ENCODE measurements around the gene PERCC1.

PERCC1 gene

DNA sequence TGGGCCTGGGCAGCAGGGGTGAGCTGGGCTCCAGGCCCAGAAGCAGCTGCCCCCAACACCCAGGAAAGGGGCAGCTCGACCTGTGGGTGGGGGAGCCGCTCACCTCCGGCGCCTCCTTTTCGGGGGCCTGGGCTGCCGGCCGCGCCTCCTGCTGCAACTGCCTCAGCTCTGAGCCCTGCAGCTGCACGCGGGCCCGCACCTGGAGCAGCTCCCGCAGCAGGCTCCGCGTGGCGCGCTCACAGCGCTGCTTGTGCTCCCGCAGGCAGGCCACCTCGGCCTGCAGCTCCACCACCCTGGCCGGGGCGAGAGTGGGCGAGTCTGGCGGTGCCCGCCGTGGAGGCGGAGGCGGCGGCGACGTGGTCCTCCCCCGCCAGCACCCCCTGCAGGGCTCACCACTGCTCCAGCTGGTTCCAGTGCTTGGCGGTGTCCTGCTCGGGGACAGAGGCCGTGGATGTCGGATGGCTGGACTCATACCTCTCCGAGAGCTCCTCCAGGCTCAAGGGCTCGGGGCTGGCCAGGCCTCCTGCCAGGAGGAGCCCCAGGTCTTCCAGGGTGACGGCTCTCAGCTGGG lies 12.6 kb downstream of the PERCC1 start:
- no peak overlapping the region for H3K27ac ChIP-seq
- H3K36me3 ChIP-seq, result peaks cover 10% of the 10 kb centered on the region
- TF ChIP-seq, protein P1, sequence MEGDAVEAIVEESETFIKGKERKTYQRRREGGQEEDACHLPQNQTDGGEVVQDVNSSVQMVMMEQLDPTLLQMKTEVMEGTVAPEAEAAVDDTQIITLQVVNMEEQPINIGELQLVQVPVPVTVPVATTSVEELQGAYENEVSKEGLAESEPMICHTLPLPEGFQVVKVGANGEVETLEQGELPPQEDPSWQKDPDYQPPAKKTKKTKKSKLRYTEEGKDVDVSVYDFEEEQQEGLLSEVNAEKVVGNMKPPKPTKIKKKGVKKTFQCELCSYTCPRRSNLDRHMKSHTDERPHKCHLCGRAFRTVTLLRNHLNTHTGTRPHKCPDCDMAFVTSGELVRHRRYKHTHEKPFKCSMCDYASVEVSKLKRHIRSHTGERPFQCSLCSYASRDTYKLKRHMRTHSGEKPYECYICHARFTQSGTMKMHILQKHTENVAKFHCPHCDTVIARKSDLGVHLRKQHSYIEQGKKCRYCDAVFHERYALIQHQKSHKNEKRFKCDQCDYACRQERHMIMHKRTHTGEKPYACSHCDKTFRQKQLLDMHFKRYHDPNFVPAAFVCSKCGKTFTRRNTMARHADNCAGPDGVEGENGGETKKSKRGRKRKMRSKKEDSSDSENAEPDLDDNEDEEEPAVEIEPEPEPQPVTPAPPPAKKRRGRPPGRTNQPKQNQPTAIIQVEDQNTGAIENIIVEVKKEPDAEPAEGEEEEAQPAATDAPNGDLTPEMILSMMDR (IDR thresholded peaks at IDR 0.05; ENCODE audit: low read depth, low read length), result no peak
- H3K9me3 ChIP-seq (ENCODE audit: severe bottlenecking), result no peaks in the 10 kb centered on the region
- H3K4me3 ChIP-seq (ENCODE audit: low read depth, low read length), result no peak overlapping the region
- no peak for DNase-seq
- no peaks in the 10 kb centered on the region for H3K27me3 ChIP-seq (ENCODE audit: insufficient read depth, low read depth, severe bottlenecking)

DNA sequence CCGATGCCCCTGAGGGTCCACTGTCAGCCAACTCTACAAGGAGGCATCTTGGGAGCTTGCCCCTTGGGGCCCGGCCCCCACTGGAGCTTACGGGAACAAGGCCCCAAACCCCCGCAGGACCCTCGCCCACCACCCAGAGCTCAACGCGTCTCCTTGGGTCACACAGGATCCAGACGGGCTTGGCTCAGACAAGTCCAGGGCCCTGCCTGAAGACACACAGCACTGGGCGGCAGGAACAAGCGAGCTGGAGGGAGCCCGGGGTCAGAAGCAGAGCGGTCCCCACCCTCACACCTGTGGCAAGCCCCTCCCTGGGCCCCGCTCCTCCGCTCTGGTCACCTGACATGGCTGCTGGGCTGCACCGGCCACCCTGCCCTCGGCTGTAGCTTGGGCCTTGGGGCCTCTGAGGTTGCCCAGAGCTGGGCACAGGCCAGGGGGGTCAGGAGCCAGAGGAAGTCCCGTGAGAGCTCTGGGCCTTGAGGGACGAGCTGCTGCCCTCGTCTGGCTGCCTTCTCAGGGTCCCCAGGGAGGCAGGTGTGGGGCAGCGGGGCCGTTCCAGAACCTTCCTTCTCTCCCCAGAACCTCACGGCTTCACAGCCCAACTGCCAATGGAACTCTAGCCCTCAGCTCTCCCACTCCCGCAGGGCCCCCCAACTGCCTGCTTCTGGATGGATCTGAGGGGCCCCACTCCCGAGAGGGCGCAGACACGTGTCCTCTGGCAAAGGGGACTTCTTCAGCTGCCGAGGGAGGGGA lies 13.3 kb downstream of the PERCC1 start, which contains the start of gene CCDC154:
TSS of gene CCDC154 (minus strand) at position 577 of the 750 bp plus-strand sequence. CDS start at position 343, 234 bp downstream.
- H3K27ac ChIP-seq, result no peak within 1 kb of the TSS
- TF ChIP-seq, protein P1 (IDR thresholded peaks at IDR 0.05; ENCODE audit: low read depth, low read length), result no peak
- peaks cover 10% of the 10 kb centered on the region for H3K36me3 ChIP-seq
- H3K9me3 ChIP-seq (ENCODE audit: severe bottlenecking), result no peaks in the 10 kb centered on the region
- no peaks in the 10 kb centered on the region for H3K27me3 ChIP-seq (ENCODE audit: insufficient read depth, low read depth, severe bottlenecking)
- H3K4me3 ChIP-seq (ENCODE audit: low read depth, low read length), result no peak within 1 kb of the TSS
- no peak for DNase-seq

DNA sequence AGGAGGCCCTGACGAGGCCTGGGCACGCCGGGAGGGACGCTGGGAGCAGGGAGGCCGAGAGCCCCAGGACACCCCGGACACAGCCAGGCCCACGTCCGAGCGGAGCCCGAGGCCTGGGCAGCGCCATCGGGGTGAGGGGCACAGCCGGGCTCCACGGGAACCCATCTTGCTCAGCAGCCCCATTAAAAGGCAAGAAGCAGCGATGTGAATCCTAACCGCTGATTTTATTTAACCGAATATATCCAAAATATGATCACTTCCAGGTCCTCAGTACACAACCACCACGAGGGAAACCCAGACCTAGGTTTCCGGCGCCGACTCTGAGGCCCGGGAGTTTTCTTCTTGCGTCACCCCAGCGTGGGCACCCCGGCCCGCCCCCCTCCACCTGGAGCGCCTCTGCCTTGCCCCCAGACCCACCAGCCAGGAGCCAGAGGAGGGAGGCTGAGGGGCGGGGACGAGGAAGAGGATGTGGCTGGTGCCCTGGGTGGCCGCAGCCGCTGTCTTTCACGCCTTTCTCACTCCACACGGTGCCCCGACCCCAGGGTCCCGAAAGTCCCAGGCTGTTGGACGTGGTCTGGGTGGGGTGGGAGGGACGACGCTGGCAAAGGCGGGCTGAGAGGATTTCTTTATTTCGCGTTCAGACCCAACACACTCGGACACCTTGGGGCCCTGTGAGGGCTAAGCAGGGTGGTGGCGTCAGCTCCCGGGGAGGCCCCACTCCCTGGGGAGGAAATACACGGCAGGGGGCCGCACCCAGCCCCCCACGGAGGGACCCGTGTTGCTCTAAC lies 14.0 kb downstream of the PERCC1 start:
- peaks cover 14% of the 10 kb centered on the region for H3K36me3 ChIP-seq
- TF ChIP-seq, protein P1 (IDR thresholded peaks at IDR 0.05; ENCODE audit: low read depth, low read length), result no peak
- no peaks in the 10 kb centered on the region for H3K9me3 ChIP-seq (ENCODE audit: severe bottlenecking)
- DNase-seq, result no peak
- H3K27ac ChIP-seq, result no peak overlapping the region
- H3K4me3 ChIP-seq (ENCODE audit: low read depth, low read length), result no peak overlapping the region
- H3K27me3 ChIP-seq (ENCODE audit: insufficient read depth, low read depth, severe bottlenecking), result no peaks in the 10 kb centered on the region

DNA sequence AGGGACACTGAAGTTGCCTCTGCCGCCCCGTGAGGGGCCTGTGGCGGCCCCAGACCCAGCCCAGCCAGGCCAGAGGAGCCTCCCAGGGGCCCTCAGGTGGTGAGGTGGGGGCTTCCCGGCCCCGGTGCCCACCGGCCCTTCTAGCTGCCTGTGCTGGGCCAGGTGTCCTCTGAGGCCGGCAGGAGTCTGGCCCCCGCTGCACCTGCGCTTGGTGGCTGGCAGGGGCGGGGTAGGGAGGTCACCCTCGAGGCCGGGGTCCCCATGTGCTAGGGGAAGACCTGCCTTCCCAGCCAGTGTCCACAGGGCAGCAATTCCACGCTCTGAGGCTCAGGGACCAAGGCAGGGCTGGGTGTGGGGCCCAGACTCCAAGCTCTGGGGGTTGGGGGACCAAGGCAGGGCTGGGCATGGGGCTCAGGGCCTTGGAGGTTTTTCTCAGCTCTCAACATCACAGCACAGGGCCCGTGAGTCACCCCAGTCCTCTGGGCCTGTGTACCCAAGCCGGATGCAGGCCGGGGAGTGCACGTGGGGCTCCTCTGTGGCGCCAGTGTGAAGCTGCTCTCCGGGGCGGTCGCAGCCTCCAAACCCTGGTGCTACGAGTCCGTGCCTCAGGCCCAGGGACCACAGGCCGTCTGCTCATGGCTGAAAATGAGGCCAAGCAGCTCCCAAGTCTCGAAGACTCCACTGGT lies 14.8 kb downstream of the PERCC1 start:
- DNase-seq, result no peak
- peaks cover 17% of the 10 kb centered on the region for H3K36me3 ChIP-seq
- H3K9me3 ChIP-seq (ENCODE audit: severe bottlenecking), result no peaks in the 10 kb centered on the region
- no peaks in the 10 kb centered on the region for H3K27me3 ChIP-seq (ENCODE audit: insufficient read depth, low read depth, severe bottlenecking)
- H3K27ac ChIP-seq, result no peak overlapping the region
- H3K4me3 ChIP-seq (ENCODE audit: low read depth, low read length), result no peak overlapping the region
- TF ChIP-seq, protein P1 (IDR thresholded peaks at IDR 0.05; ENCODE audit: low read depth, low read length), result no peak

DNA sequence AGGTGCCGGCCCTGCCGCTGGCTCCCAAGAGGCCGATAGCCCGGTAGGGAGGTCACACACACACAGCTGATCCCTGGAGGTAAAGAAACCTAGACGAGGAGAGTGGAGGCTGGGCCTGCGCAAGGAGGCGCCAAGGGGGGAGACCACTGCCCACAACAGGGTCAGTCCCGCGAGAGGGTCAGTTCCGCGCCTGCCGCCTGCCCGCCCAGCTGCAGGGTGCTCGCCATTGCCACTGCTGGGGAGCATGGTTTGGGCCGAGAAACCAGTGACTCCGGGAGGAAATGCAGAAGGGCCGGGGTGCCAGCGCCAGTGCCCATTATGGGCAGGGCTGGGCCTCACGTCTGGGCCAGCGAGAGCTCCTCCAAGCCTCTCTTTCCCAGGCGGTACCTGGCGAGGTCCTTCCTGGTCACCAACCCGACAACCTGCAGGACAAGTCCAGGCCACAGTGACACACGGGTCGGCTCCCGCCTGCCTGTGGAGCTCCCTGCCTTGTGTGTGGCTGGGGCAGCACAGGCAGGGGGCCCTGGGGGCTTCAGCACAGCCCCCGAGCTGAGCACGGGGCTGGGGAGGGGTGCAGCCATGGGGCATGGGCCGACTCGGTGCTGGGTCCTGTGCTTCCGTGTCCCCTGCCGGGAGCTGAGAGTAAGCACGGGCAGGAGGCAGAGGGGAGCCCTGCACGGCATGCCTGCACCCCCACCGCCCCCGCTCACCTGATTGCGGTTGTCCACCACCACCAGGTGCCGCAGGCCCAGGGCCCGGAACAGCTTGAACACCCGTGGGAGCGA lies 15.6 kb downstream of the PERCC1 start:
- Histone ChIP-seq H3K27ac (no peak overlapping the region), H3K4me3 (ENCODE audit: low read depth, low read length) (no peak overlapping the region), H3K36me3 (peaks cover 25% of the 10 kb centered on the region), H3K27me3 (ENCODE audit: insufficient read depth, low read depth, severe bottlenecking) (no peaks in the 10 kb centered on the region), H3K9me3 (ENCODE audit: severe bottlenecking) (no peaks in the 10 kb centered on the region)
- DNase-seq, result no peak
- TF ChIP-seq, protein P1 (IDR thresholded peaks at IDR 0.05; ENCODE audit: low read depth, low read length), result no peak
